Calu3 (cell line): ENCODE results near the gene KRAS. TPM values are rescaled to one million over a fixed set of nuclear protein-coding genes. Genes with fewer than 3 reads are reported as not detected.

Source experiments
- BruUV-seq: library from RNA; stranded (reverse); fragments of 400-500 nt; replicated peaks from 2 replicates; lab custom pipeline; 2021; lab: Mats Ljungman, UMichigan
- CTCF ChIA-PET: fragments of 300-600 bp; sonication (Branson Sonifier 250); formaldehyde crosslinking; loops from one replicate; lab custom pipeline; 2022; ENCODE audit warnings: antibody characterized with exemption; lab: Charles Lee
- DNase-seq: peaks from one replicate; pipeline ENCODE4 v3.0.0; 2022
- H3K27ac Mint-ChIP-seq: one replicate; pipeline ENCODE4 v1.8.0; 2022; ENCODE audit warnings: mixed read lengths; ENCODE audit not compliant: unreplicated experiment
- H3K27me3 Mint-ChIP-seq: one replicate; pipeline ENCODE4 v1.8.0; 2022; ENCODE audit warnings: mixed read lengths; ENCODE audit not compliant: unreplicated experiment
- H3K36me3 Mint-ChIP-seq: one replicate; pipeline ENCODE4 v1.8.0; 2022; ENCODE audit warnings: mild to moderate bottlenecking, moderate library complexity, mixed read lengths; ENCODE audit not compliant: insufficient read depth, unreplicated experiment
- H3K4me1 Mint-ChIP-seq: one replicate; pipeline ENCODE4 v1.8.0; 2022; ENCODE audit warnings: mild to moderate bottlenecking, low read depth, mixed read lengths; ENCODE audit not compliant: unreplicated experiment
- H3K4me3 Mint-ChIP-seq: one replicate; pipeline ENCODE4 v1.8.0; 2022; ENCODE audit warnings: mild to moderate bottlenecking, low read depth, moderate library complexity, mixed read lengths; ENCODE audit not compliant: unreplicated experiment
- H3K9me3 Mint-ChIP-seq: one replicate; pipeline ENCODE4 v1.8.0; 2022; ENCODE audit warnings: low read depth, mixed read lengths; ENCODE audit not compliant: unreplicated experiment
- CTCF ChIP-seq: fragments of 200-600 bp; IDR thresholded peaks from one replicate; pipeline ENCODE4 v1.8.0; 2022; ENCODE audit warnings: antibody characterized with exemption; ENCODE audit not compliant: unreplicated experiment
- intact Hi-C: fragments of 100-400 bp; cut with micrococcal nuclease; formaldehyde crosslinking; loops from one replicate; pipeline ENCODE4 v1.10.0; 2022; ENCODE audit not compliant: unreplicated experiment
- total RNA-seq: library from RNA; stranded (reverse); gene quantifications from 2 replicates; pipeline ENCODE4 v1.2.3, GENCODE V29; 2022

The KRAS gene
- total RNA-seq, 1 experiment from 2014 or later = 35.2 TPM

- Mint-ChIP-seq H3K4me3 (no peak overlapping the region), H3K27me3 (no peaks in the 10 kb centered on the region), H3K9me3 (no peaks in the 10 kb centered on the region), H3K36me3 (peaks cover 28% of the 10 kb centered on the region), H3K27ac (no peak overlapping the region), H3K4me1 (no peaks in the 10 kb centered on the region)
- no peak for DNase-seq
- no TSS peak for BruUV-seq
- CTCF ChIA-PET = no interaction called here
- no peak for TF ChIP-seq CTCF
- intact Hi-C loops = no loop called here
Measured at GRCh38 chr12:25197608-25198007, 53.1 kb downstream of the KRAS start.

GRCh38 chr12:25195056-25195971, 55.4 kb downstream of the KRAS start, which contains the start of the genes DNAI7 and ETFRF1:
Gene DNAI7 (minus strand): TSS chr12:25195160. CDS start chr12:25195078, 82 bp downstream.
Gene ETFRF1 (plus strand): TSS chr12:25195237. CDS start chr12:25203957, 8,720 bp downstream.
- CTCF ChIA-PET = interaction anchor here (1.8 kb wide), 1 partner anchor 40 kb away, joined by 7 read pairs; no protein-coding TSS in a partner anchor
- Mint-ChIP-seq H3K27me3 (no peaks in the 10 kb centered on the region), H3K4me1 (no peaks in the 10 kb centered on the region), H3K36me3 (peaks cover 24% of the 10 kb centered on the region), H3K9me3 (no peaks in the 10 kb centered on the region), H3K4me3 (peak within 1 kb of the TSS; percentile 92), H3K27ac (peak within 1 kb of the TSS; percentile 95)
- TSS peak; percentile 86 for BruUV-seq
- no peak for TF ChIP-seq CTCF
- DNase-seq = peak; percentile 99
- intact Hi-C loops = no loop called here

GRCh38 chr12:25194722-25195055, 56.0 kb downstream of the KRAS start:
- Mint-ChIP-seq H3K4me3 (peak overlapping the region; percentile 92), H3K27ac (peak overlapping the region; percentile 95), H3K4me1 (no peaks in the 10 kb centered on the region), H3K9me3 (no peaks in the 10 kb centered on the region), H3K27me3 (no peaks in the 10 kb centered on the region), H3K36me3 (peaks cover 19% of the 10 kb centered on the region)
- CTCF ChIA-PET = interaction anchor here (1.8 kb wide), 1 partner anchor 40 kb away, joined by 7 read pairs; no protein-coding TSS in a partner anchor
- no peak for TF ChIP-seq CTCF
- TSS peak; percentile 56 for BruUV-seq
- no peak for DNase-seq
- intact Hi-C loops = no loop called here

GRCh38 chr12:25194214-25194613, 56.5 kb downstream of the KRAS start:
- Mint-ChIP-seq H3K9me3 (no peaks in the 10 kb centered on the region), H3K4me1 (no peaks in the 10 kb centered on the region), H3K36me3 (peaks cover 19% of the 10 kb centered on the region), H3K27me3 (no peaks in the 10 kb centered on the region), H3K4me3 (peak overlapping the region; percentile 92), H3K27ac (peak overlapping the region; percentile 95)
- no TSS peak for BruUV-seq
- no peak for DNase-seq
- intact Hi-C loops = no loop called here
- CTCF ChIA-PET = interaction anchor here (1.8 kb wide), 1 partner anchor 39 kb away, joined by 7 read pairs; no protein-coding TSS in a partner anchor
- no peak for TF ChIP-seq CTCF
